A549 treated with dexamethasone at 1 μM for 4 hours (cell line): Measurements from ENCODE around the gene SCN3A. TPM values are rescaled to one million over a fixed set of nuclear protein-coding genes. Genes with fewer than 3 reads are reported as not detected.

Source experiments
- total RNA-seq: library from RNA; stranded (reverse); fragments of 200-300 nt; extraction: Qiagen RNA extraction; gene quantifications from 5 replicates; pipeline ENCODE4 v1.2.3, GENCODE V29; 2022

The SCN3A gene
- 0.01 to 0.02 TPM (median 0.02 TPM) in 3 of 5 replicates, not detected in the others for total RNA-seq

GRCh38 chr2:165203689-165204559 lies at the start of gene SCN3A:
TSS of gene SCN3A (minus strand) at chr2:165204050. CDS start at chr2:165176394, 27,656 bp downstream.

GRCh38 chr2:165239230-165239629 lies 35.4 kb upstream of the SCN3A start, which contains the start of gene SCN2A:
TSS of gene SCN2A (plus strand) at chr2:165239414. CDS start at chr2:165295824, 56,410 bp downstream.

Other genes with a start within 250 kb of the SCN3A start
- gene SLC38A11, start 248.5 kb downstream of the SCN3A start, total RNA-seq: 0.05 to 0.14 TPM (median 0.10 TPM) in 4 of 5 replicates, not detected in the other
- gene SCN2A, start 35.4 kb upstream of the SCN3A start, total RNA-seq: 0.01 to 0.04 TPM (median 0.02 TPM) in 3 of 5 replicates, not detected in the others